Keratinocyte (primary cell): ENCODE results near the gene SELENOK. TPM values are rescaled to one million over a fixed set of nuclear protein-coding genes. Genes with fewer than 3 reads are reported as not detected.

Source experiments
- DNase-seq: peaks from one replicate; pipeline ENCODE4 v3.0.0-alpha.2; 2011; ENCODE audit warnings: low read depth, missing footprints, low spot score
- FAIRE-seq: peaks from 2 replicates; lab custom pipeline; 2011; peaks lifted over from hg19 to GRCh38; lab: Jason Lieb, UNC
- H2AFZ ChIP-seq: 2 replicates; pipeline ENCODE4 v1.6.0; 2012; ENCODE audit warnings: low read length, control low read depth, inconsistent platforms; ENCODE audit not compliant: control insufficient read depth
- H3K27ac ChIP-seq: 2 replicates; pipeline ENCODE4 v1.5.1; 2011; ENCODE audit warnings: low read length; ENCODE audit not compliant: control insufficient read depth, insufficient read depth
- H3K27me3 ChIP-seq: 3 replicates; pipeline ENCODE4 v1.6.0; 2011; ENCODE audit warnings: low read length; ENCODE audit not compliant: control insufficient read depth, insufficient read depth; ENCODE audit errors: extremely low read depth
- H3K36me3 ChIP-seq, 2 experiments: 2 replicates in 1 of 2; 3 replicates in 1 of 2; pipeline ENCODE4 v1.5.1; 2011; ENCODE audit warnings: low read length in 2 of 2, mild to moderate bottlenecking in 1 of 2; ENCODE audit not compliant: control insufficient read depth in 2 of 2, insufficient read depth in 2 of 2; ENCODE audit errors: extremely low read depth in 1 of 2
- H3K4me1 ChIP-seq: 3 replicates; pipeline ENCODE4 v1.5.1; 2011; ENCODE audit warnings: low read length; ENCODE audit not compliant: control insufficient read depth, insufficient read depth; ENCODE audit errors: extremely low read depth
- H3K4me2 ChIP-seq: 3 replicates; pipeline ENCODE4 v1.6.0; 2011; ENCODE audit warnings: low read depth, low read length; ENCODE audit not compliant: control insufficient read depth, insufficient read depth; ENCODE audit errors: extremely low read depth
- H3K4me3 ChIP-seq, 3 experiments: fragments of 200-600 bp in 1 of 3; sonication (generic) in 1 of 3; 2 replicates in 2 of 3; 3 replicates in 1 of 3; pipeline ENCODE4 v1.5.1; 2011 to 2016; ENCODE audit warnings: low read length in 3 of 3, mild to moderate bottlenecking in 3 of 3, control low read depth in 2 of 3, inconsistent platforms in 1 of 3, low read depth in 1 of 3, mixed read lengths in 1 of 3, mixed run types in 1 of 3, moderate library complexity in 1 of 3; ENCODE audit not compliant: control insufficient read depth in 2 of 3, insufficient read depth in 2 of 3; ENCODE audit errors: extremely low read depth in 1 of 3
- H3K79me2 ChIP-seq: 2 replicates; pipeline ENCODE4 v1.6.0; 2012; ENCODE audit warnings: low read length; ENCODE audit not compliant: control insufficient read depth, insufficient read depth
- H3K9ac ChIP-seq: 3 replicates; pipeline ENCODE4 v1.6.0; 2011; ENCODE audit warnings: low read length; ENCODE audit not compliant: control insufficient read depth, insufficient read depth; ENCODE audit errors: extremely low read depth
- H3K9me1 ChIP-seq: 3 replicates; pipeline ENCODE4 v1.6.0; 2011; ENCODE audit warnings: low read length; ENCODE audit not compliant: control insufficient read depth, insufficient read depth; ENCODE audit errors: extremely low read depth
- H3K9me3 ChIP-seq: 2 replicates; pipeline ENCODE4 v1.5.1; 2012; ENCODE audit warnings: low read depth, low read length; ENCODE audit not compliant: control insufficient read depth
- H4K20me1 ChIP-seq: 3 replicates; pipeline ENCODE4 v1.6.0; 2011; ENCODE audit warnings: low read length; ENCODE audit not compliant: control insufficient read depth, insufficient read depth; ENCODE audit errors: extremely low read depth
- CTCF ChIP-seq, 3 experiments: IDR thresholded peaks in 1 of 3; conservative IDR thresholded peaks in 1 of 3; optimal IDR thresholded peaks in 1 of 3; 2 replicates in 2 of 3; 3 replicates in 1 of 3; pipeline versions ENCODE3 to v1.5.1; 2011; ENCODE audit warnings: low read length in 3 of 3, mild to moderate bottlenecking in 3 of 3, moderate library complexity in 2 of 3, control low read depth in 1 of 3, inconsistent platforms in 1 of 3; ENCODE audit not compliant: insufficient read depth in 2 of 3; ENCODE audit errors: extremely low read depth in 1 of 3
- EZH2 ChIP-seq: IDR thresholded peaks from one replicate; pipeline ENCODE4 v1.6.1; 2012; ENCODE audit warnings: inconsistent platforms, mild to moderate bottlenecking, low read length, moderate library complexity
- dilution Hi-C: fragments of 300-500 bp; cut with MboI; formaldehyde crosslinking; loops from one replicate; pipeline ENCODE4 v1.7.0; 2020; ENCODE audit warnings: low sequenced_read_pairs; ENCODE audit not compliant: extremely low pct_ligation_motif_present
- polyA plus RNA-seq, 5 experiments: library from polyadenylated mRNA; depleted of rRNA in 3 of 5; stranded (reverse) in 3 of 5; stranded (forward) in 1 of 5; unstranded in 1 of 5; fragments of >200 nt; gene quantifications; 1 replicate in 1 of 5; 2 replicates in 3 of 5; 3 replicates in 1 of 5; pipeline versions ENCODE4 v1.2.1 to v1.2.3, GENCODE V29; 2011 to 2012; ENCODE audit warnings: missing spikeins in 2 of 5, low read depth in 1 of 5, low replicate concordance in 1 of 5

The SELENOK gene
- polyA plus RNA-seq, 1 donor (not counting 4 experiments of a cell fraction or from before 2014, with no cell fraction given), result 94.9 TPM

- Histone ChIP-seq H3K9me1 (no peaks in the 10 kb centered on the region), H3K4me1 (no peaks in the 10 kb centered on the region), H3K27ac (no peak overlapping the region), H3K4me3 (no peak overlapping the region), H3K27me3 (no peaks in the 10 kb centered on the region), H2AFZ (no peak overlapping the region), H3K79me2 (no peaks in the 10 kb centered on the region), H3K36me3 (no peaks in the 10 kb centered on the region), H4K20me1 (no peaks in the 10 kb centered on the region), H3K4me2 (no peak overlapping the region), H3K9me3 (no peaks in the 10 kb centered on the region), H3K9ac (no peak overlapping the region)
- FAIRE-seq (no peak), DNase-seq (no peak)
- TF ChIP-seq EZH2, result no peak
- TF ChIP-seq CTCF (optimal IDR thresholded peaks at IDR 0.05 in 1 of 3, IDR thresholded peaks at IDR 0.05 in 1 of 3, conservative IDR thresholded peaks at IDR 0.05 in 1 of 3; ENCODE audit: extremely low read depth in 1 of 3, insufficient read depth in 2 of 3, low read length in 3 of 3), result no peak
- dilution Hi-C loops, result no loop called here
Measured at GRCh38 chr3:53913401-53913800, 21.7 kb upstream of the SELENOK start.

GRCh38 chr3:53902711-53903110, 11.1 kb upstream of the SELENOK start:
- no peak for TF ChIP-seq CTCF (optimal IDR thresholded peaks at IDR 0.05 in 1 of 3, IDR thresholded peaks at IDR 0.05 in 1 of 3, conservative IDR thresholded peaks at IDR 0.05 in 1 of 3; ENCODE audit: extremely low read depth in 1 of 3, insufficient read depth in 2 of 3, low read length in 3 of 3)
- TF ChIP-seq EZH2, result no peak
- no peak overlapping the region for H3K4me3 ChIP-seq
- dilution Hi-C loops, result no loop called here
- H3K27ac ChIP-seq, result no peak overlapping the region
- no peak overlapping the region for H3K4me2 ChIP-seq
- no peaks in the 10 kb centered on the region for H4K20me1 ChIP-seq
- DNase-seq (no peak), FAIRE-seq (no peak)
- no peak overlapping the region for H2AFZ ChIP-seq
- H3K9me1 ChIP-seq, result no peaks in the 10 kb centered on the region
- no peak overlapping the region for H3K9ac ChIP-seq
- H3K9me3 ChIP-seq, result no peaks in the 10 kb centered on the region
- no peaks in the 10 kb centered on the region for H3K36me3 ChIP-seq
- H3K79me2 ChIP-seq, result no peaks in the 10 kb centered on the region
- peaks cover 2% of the 10 kb centered on the region for H3K4me1 ChIP-seq
- H3K27me3 ChIP-seq, result no peaks in the 10 kb centered on the region
